K562 treated with DMSO at 1 percent for 24 hours (cell line): Measurements from ENCODE around the gene ZNF414. TPM values are rescaled to one million over a fixed set of nuclear protein-coding genes. Genes with fewer than 3 reads are reported as not detected.

Source experiments
- total RNA-seq: library from RNA; unstranded; fragments of 300-600 nt; gene quantifications from 2 replicates; pipeline ENCODE4 v1.2.3, GENCODE V29; 2022; ENCODE audit warnings: low read depth; ENCODE audit not compliant: insufficient read depth

The ZNF414 gene
- 19.0 and 22.5 TPM in 2 replicates for total RNA-seq

DNA sequence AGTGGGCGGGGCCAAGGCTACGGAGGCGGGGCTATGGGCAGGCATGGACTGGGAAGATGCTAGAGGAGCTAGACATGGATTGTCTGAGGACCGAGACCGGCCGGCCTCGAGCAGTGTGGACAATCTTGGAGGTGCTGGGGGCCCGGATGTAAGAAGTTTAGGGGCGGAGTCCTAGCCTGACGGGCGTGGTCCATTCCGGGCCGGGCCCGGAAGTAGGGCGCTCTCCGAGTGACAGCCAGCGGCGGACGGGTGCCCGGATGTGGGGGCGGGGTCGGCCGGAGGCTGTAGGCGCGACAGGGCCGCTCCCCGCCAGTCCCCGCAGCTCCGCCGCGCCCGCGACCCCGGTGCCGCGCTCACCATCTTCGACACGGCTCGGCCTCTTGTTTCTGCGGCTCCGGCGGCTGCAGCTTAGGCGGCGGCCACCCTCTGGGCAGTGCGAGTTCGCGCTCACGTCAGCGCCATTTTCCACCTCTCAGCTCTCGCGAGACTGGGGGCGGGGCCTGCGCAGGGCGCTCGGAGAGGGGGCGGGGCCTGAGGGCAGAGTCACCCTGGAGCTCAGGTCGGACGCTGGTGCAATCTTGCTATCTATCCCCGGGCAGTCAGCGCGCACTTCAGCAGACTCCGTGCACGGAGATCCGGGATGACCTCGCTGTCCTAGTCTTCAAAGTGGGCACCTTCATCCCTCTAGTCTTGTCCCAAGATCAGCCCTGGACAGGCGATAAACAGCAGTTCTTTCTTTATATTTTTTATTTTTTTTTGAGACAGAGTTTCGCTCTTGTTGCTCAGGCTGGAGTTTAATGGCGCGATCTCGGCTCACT, at the start of gene ZNF414:
TSS of gene ZNF414 (minus strand) at position 481 of the 818 bp plus-strand sequence. CDS start at position 360, 121 bp downstream.

Other genes starting within 250 kb of the ZNF414 start
- gene CD320, start 205.8 kb downstream of the ZNF414 start, total RNA-seq: 73.0 and 73.3 TPM in 2 replicates
- gene NDUFA7, start 192.8 kb downstream of the ZNF414 start, total RNA-seq: 144 and 170 TPM in 2 replicates
- gene RPS28, start 192.7 kb downstream of the ZNF414 start, total RNA-seq: 3,035 and 3,232 TPM in 2 replicates
- gene KANK3, start 170.9 kb downstream of the ZNF414 start, total RNA-seq: 1.5 and 1.6 TPM in 2 replicates
- 1.9 and 2.6 TPM in 2 replicates for gene ANGPTL4, start 150.0 kb downstream of the ZNF414 start, total RNA-seq
- 141 and 162 TPM in 2 replicates for gene RAB11B, start 123.8 kb downstream of the ZNF414 start, total RNA-seq
- gene MARCHF2, start 100.9 kb downstream of the ZNF414 start, total RNA-seq: 47.1 and 48.6 TPM in 2 replicates
- 466 and 500 TPM in 2 replicates for gene HNRNPM, start 69.2 kb downstream of the ZNF414 start, total RNA-seq
- gene PRAM1, start 11.5 kb downstream of the ZNF414 start, total RNA-seq: 0.09 and 0.38 TPM in 2 replicates
- gene MYO1F, start 63.3 kb upstream of the ZNF414 start, total RNA-seq: 65.8 and 68.7 TPM in 2 replicates
- gene ADAMTS10, start 96.5 kb upstream of the ZNF414 start, total RNA-seq: 0.54 and 1.00 TPM in 2 replicates
- not detected in 2 replicates for gene NFILZ, start 116.5 kb upstream of the ZNF414 start, total RNA-seq
- 0.41 TPM in 1 of 2 replicates, not detected in the other for gene ACTL9, start 184.6 kb upstream of the ZNF414 start, total RNA-seq
- gene OR2Z1, start 207.5 kb upstream of the ZNF414 start, total RNA-seq: not detected in 2 replicates